Measurements from ENCODE around the gene RIPOR2.

The RIPOR2 gene

GRCh38 chr6:24935366-24936152 lies at the start of gene RIPOR2:
RIPOR2 (minus strand) TSS chr6:24935960; CDS start chr6:24935898, 62 bp downstream.
- H3K4me1 Mint-ChIP-seq, result peaks cover 93% of the 10 kb centered on the region
- peak within 1 kb of the TSS; percentile 92 for H3K27ac Mint-ChIP-seq
- no peaks in the 10 kb centered on the region for H3K36me3 Mint-ChIP-seq
- H3K4me3 Mint-ChIP-seq, result peak within 1 kb of the TSS; percentile 95
- H3K27me3 Mint-ChIP-seq, result no peaks in the 10 kb centered on the region
- H3K9me3 Mint-ChIP-seq, result no peaks in the 10 kb centered on the region

- peaks cover 81% of the 10 kb centered on the region for H3K4me1 Mint-ChIP-seq
- no peaks in the 10 kb centered on the region for H3K27me3 Mint-ChIP-seq
- no peak overlapping the region for H3K4me3 Mint-ChIP-seq
- peaks cover 3% of the 10 kb centered on the region for H3K36me3 Mint-ChIP-seq
- H3K27ac Mint-ChIP-seq, result no peak overlapping the region
- H3K9me3 Mint-ChIP-seq, result no peaks in the 10 kb centered on the region
Measured at GRCh38 chr6:24985323-24985722, 49.6 kb upstream of the RIPOR2 start.

GRCh38 chr6:24982231-24982630 lies 46.5 kb upstream of the RIPOR2 start:
- no peaks in the 10 kb centered on the region for H3K27me3 Mint-ChIP-seq
- H3K4me3 Mint-ChIP-seq, result no peak overlapping the region
- H3K9me3 Mint-ChIP-seq, result peaks cover 9% of the 10 kb centered on the region
- peaks cover 91% of the 10 kb centered on the region for H3K4me1 Mint-ChIP-seq
- peaks cover under 1% of the 10 kb centered on the region for H3K36me3 Mint-ChIP-seq
- peak overlapping the region; percentile 51 for H3K27ac Mint-ChIP-seq

- Mint-ChIP-seq H3K27me3 (no peaks in the 10 kb centered on the region), H3K4me3 (no peak overlapping the region), H3K9me3 (peaks cover 9% of the 10 kb centered on the region), H3K36me3 (no peaks in the 10 kb centered on the region), H3K4me1 (peaks cover 86% of the 10 kb centered on the region), H3K27ac (no peak overlapping the region)
Measured at GRCh38 chr6:24981386-24981760, 45.6 kb upstream of the RIPOR2 start.

- Mint-ChIP-seq H3K27ac (no peak overlapping the region), H3K36me3 (no peaks in the 10 kb centered on the region), H3K27me3 (no peaks in the 10 kb centered on the region), H3K9me3 (peaks cover 9% of the 10 kb centered on the region), H3K4me3 (no peak overlapping the region), H3K4me1 (peaks cover 80% of the 10 kb centered on the region)
Measured at GRCh38 chr6:24980507-24981385, 45.0 kb upstream of the RIPOR2 start.

GRCh38 chr6:24979176-24979575 lies 43.4 kb upstream of the RIPOR2 start:
- H3K36me3 Mint-ChIP-seq, result peaks cover 1% of the 10 kb centered on the region
- no peaks in the 10 kb centered on the region for H3K27me3 Mint-ChIP-seq
- no peak overlapping the region for H3K27ac Mint-ChIP-seq
- peaks cover 80% of the 10 kb centered on the region for H3K4me1 Mint-ChIP-seq
- H3K9me3 Mint-ChIP-seq, result peaks cover 9% of the 10 kb centered on the region
- no peak overlapping the region for H3K4me3 Mint-ChIP-seq

GRCh38 chr6:24974182-24975171 lies 38.7 kb upstream of the RIPOR2 start:
- H3K27ac Mint-ChIP-seq, result peak overlapping the region; percentile 98
- peaks cover 6% of the 10 kb centered on the region for H3K36me3 Mint-ChIP-seq
- H3K4me3 Mint-ChIP-seq, result peak overlapping the region; percentile 24
- peaks cover 9% of the 10 kb centered on the region for H3K9me3 Mint-ChIP-seq
- H3K4me1 Mint-ChIP-seq, result peaks cover 83% of the 10 kb centered on the region
- H3K27me3 Mint-ChIP-seq, result no peaks in the 10 kb centered on the region

GRCh38 chr6:24972311-24972958 lies 36.7 kb upstream of the RIPOR2 start:
- Mint-ChIP-seq H3K27ac (peak overlapping the region; percentile 62), H3K4me3 (no peak overlapping the region), H3K4me1 (peaks cover 81% of the 10 kb centered on the region), H3K36me3 (peaks cover 6% of the 10 kb centered on the region), H3K9me3 (no peaks in the 10 kb centered on the region), H3K27me3 (no peaks in the 10 kb centered on the region)

- Mint-ChIP-seq H3K36me3 (peaks cover 9% of the 10 kb centered on the region), H3K4me3 (no peak overlapping the region), H3K9me3 (peaks cover 4% of the 10 kb centered on the region), H3K4me1 (peaks cover 87% of the 10 kb centered on the region), H3K27me3 (no peaks in the 10 kb centered on the region), H3K27ac (no peak overlapping the region)
Measured at GRCh38 chr6:24971067-24971466, 35.3 kb upstream of the RIPOR2 start.

- H3K27ac Mint-ChIP-seq, result no peak overlapping the region
- H3K27me3 Mint-ChIP-seq, result no peaks in the 10 kb centered on the region
- no peak overlapping the region for H3K4me3 Mint-ChIP-seq
- H3K9me3 Mint-ChIP-seq, result peaks cover 7% of the 10 kb centered on the region
- H3K36me3 Mint-ChIP-seq, result peaks cover 8% of the 10 kb centered on the region
- peaks cover 93% of the 10 kb centered on the region for H3K4me1 Mint-ChIP-seq
Measured at GRCh38 chr6:24969343-24969860, 33.6 kb upstream of the RIPOR2 start.

- peak overlapping the region; percentile 17 for H3K27ac Mint-ChIP-seq
- H3K27me3 Mint-ChIP-seq, result no peaks in the 10 kb centered on the region
- H3K36me3 Mint-ChIP-seq, result peaks cover 6% of the 10 kb centered on the region
- no peak overlapping the region for H3K4me3 Mint-ChIP-seq
- H3K9me3 Mint-ChIP-seq, result peaks cover 13% of the 10 kb centered on the region
- peaks cover 93% of the 10 kb centered on the region for H3K4me1 Mint-ChIP-seq
Measured at GRCh38 chr6:24968783-24969182, 33.0 kb upstream of the RIPOR2 start.

GRCh38 chr6:24967211-24967610 lies 31.5 kb upstream of the RIPOR2 start:
- Mint-ChIP-seq H3K4me3 (no peak overlapping the region), H3K9me3 (peaks cover 15% of the 10 kb centered on the region), H3K36me3 (peaks cover 6% of the 10 kb centered on the region), H3K27me3 (no peaks in the 10 kb centered on the region), H3K4me1 (peaks cover 92% of the 10 kb centered on the region), H3K27ac (no peak overlapping the region)

GRCh38 chr6:24966381-24966780 lies 30.6 kb upstream of the RIPOR2 start:
- H3K9me3 Mint-ChIP-seq, result peaks cover 15% of the 10 kb centered on the region
- H3K4me3 Mint-ChIP-seq, result no peak overlapping the region
- H3K4me1 Mint-ChIP-seq, result peaks cover 92% of the 10 kb centered on the region
- H3K27me3 Mint-ChIP-seq, result no peaks in the 10 kb centered on the region
- no peak overlapping the region for H3K27ac Mint-ChIP-seq
- peaks cover 6% of the 10 kb centered on the region for H3K36me3 Mint-ChIP-seq

GRCh38 chr6:24963887-24964570 lies 28.3 kb upstream of the RIPOR2 start:
- peak overlapping the region; percentile 66 for H3K27ac Mint-ChIP-seq
- H3K4me3 Mint-ChIP-seq, result peak overlapping the region; percentile 50
- H3K9me3 Mint-ChIP-seq, result peaks cover 15% of the 10 kb centered on the region
- H3K4me1 Mint-ChIP-seq, result peaks cover 92% of the 10 kb centered on the region
- H3K27me3 Mint-ChIP-seq, result no peaks in the 10 kb centered on the region
- peaks cover 7% of the 10 kb centered on the region for H3K36me3 Mint-ChIP-seq
